Neural progenitor cell (in vitro differentiated cells): Measurements from ENCODE around the gene MTCL1. TPM values are rescaled to one million over a fixed set of nuclear protein-coding genes. Genes with fewer than 3 reads are reported as not detected.
A peak's percentile ranks its signal among the peaks of the same experiment; 100 is the strongest.

ENCODE experiments used
- DNase-seq: peaks from one replicate; pipeline ENCODE4 v3.0.0-alpha.2; 2016; ENCODE audit warnings: low spot score
- H2AFZ ChIP-seq: fragments of 200-600 bp; sonication (generic); replicated peaks from 2 replicates; pipeline ENCODE4 v1.6.1; 2016; ENCODE audit warnings: antibody characterized with exemption
- H3F3A ChIP-seq: fragments of 200-600 bp; sonication (generic); 2 replicates; pipeline ENCODE4 v1.6.1; 2016; ENCODE audit warnings: antibody characterized with exemption, low read depth
- H3K27ac ChIP-seq: fragments of 200-600 bp; sonication (generic); 2 replicates; pipeline ENCODE4 v1.5.1; 2016; ENCODE audit warnings: mild to moderate bottlenecking
- H3K27me3 ChIP-seq: fragments of 200-600 bp; sonication (generic); 2 replicates; pipeline ENCODE4 v1.6.1; 2016; ENCODE audit warnings: mild to moderate bottlenecking, moderate library complexity
- H3K36me3 ChIP-seq: fragments of 200-600 bp; sonication (generic); 2 replicates; pipeline ENCODE4 v1.5.1; 2016
- H3K4me1 ChIP-seq: fragments of 200-600 bp; sonication (generic); 2 replicates; pipeline ENCODE4 v1.6.1; 2016; ENCODE audit warnings: mixed run types
- H3K4me2 ChIP-seq: fragments of 200-600 bp; sonication (generic); 2 replicates; pipeline ENCODE4 v1.6.1; 2016
- H3K4me3 ChIP-seq: fragments of 200-600 bp; sonication (generic); 2 replicates; pipeline ENCODE4 v1.5.1; 2016
- H3K79me2 ChIP-seq: fragments of 200-600 bp; sonication (generic); 2 replicates; pipeline ENCODE4 v1.6.1; 2016; ENCODE audit warnings: low read depth
- H3K9ac ChIP-seq: fragments of 200-600 bp; sonication (generic); 2 replicates; pipeline ENCODE4 v1.6.1; 2016
- H3K9me3 ChIP-seq: fragments of 200-600 bp; sonication (generic); 2 replicates; pipeline ENCODE4 v1.5.1; 2016; ENCODE audit warnings: low read depth
- H4K20me1 ChIP-seq: fragments of 200-600 bp; sonication (generic); 2 replicates; pipeline ENCODE4 v1.6.1; 2016; ENCODE audit warnings: low read depth
- H3K27ac Mint-ChIP-seq: 3 replicates; pipeline ENCODE4 v1.8.0; 2021; ENCODE audit warnings: mixed read lengths
- H3K27me3 Mint-ChIP-seq: 2 replicates; pipeline ENCODE4 v1.8.0; 2022; ENCODE audit warnings: low read depth, mild to moderate bottlenecking, inconsistent platforms, moderate library complexity, mixed read lengths; ENCODE audit not compliant: insufficient read depth
- H3K36me3 Mint-ChIP-seq: 3 replicates; pipeline ENCODE4 v1.8.0; 2021; ENCODE audit warnings: mixed read lengths
- H3K4me1 Mint-ChIP-seq: 3 replicates; pipeline ENCODE4 v1.8.0; 2021; ENCODE audit warnings: mixed read lengths
- H3K4me3 Mint-ChIP-seq: 3 replicates; pipeline ENCODE4 v1.8.0; 2021; ENCODE audit warnings: mild to moderate bottlenecking, moderate library complexity, mixed read lengths
- H3K9me3 Mint-ChIP-seq: 3 replicates; pipeline ENCODE4 v1.8.0; 2020; ENCODE audit warnings: mixed read lengths
- CTCF ChIP-seq: fragments of 200-600 bp; sonication (generic); IDR thresholded peaks from 2 replicates; pipeline ENCODE4 v1.5.1; 2017; ENCODE audit warnings: antibody characterized with exemption, mild to moderate bottlenecking
- EZH2 ChIP-seq: fragments of 200-600 bp; sonication (generic); IDR thresholded peaks from 2 replicates; pipeline ENCODE4 v1.6.1; 2017; ENCODE audit warnings: antibody characterized with exemption, mild to moderate bottlenecking, moderate library complexity
- EZH2phosphoT487 ChIP-seq: fragments of 200-600 bp; sonication (generic); IDR thresholded peaks from 2 replicates; pipeline ENCODE4 v1.6.1; 2017; ENCODE audit warnings: antibody characterized with exemption
- total RNA-seq: library from RNA; depleted of rRNA; stranded (reverse); fragments of >200 nt; gene quantifications from 2 replicates; pipeline ENCODE4 v1.2.3, GENCODE V29; 2015; ENCODE audit warnings: low replicate concordance

MTCL1 gene
- total RNA-seq, 1 donor from 2014 or later = 36.9 TPM

DNA sequence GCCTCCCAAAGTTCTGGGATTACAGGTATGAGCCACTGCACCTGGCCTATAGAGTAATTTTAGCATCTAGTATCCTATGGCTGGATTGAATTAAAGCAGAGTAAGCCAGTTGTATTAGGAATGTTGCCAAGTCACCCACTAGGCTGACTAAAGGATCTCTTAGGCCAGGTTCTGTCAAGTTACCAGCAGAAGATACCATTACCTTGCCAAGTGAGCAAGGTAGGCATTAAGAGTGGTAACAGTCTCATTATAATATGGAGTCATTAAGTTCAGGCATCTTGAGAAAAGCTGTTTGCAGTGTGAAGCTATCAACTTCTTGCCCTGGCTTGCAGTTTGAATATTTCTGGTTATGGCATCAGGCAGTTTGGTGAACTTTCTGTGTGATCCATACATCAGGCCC lies 37.0 kb upstream of the MTCL1 start:
- no peaks in the 10 kb centered on the region for H3F3A ChIP-seq

DNA sequence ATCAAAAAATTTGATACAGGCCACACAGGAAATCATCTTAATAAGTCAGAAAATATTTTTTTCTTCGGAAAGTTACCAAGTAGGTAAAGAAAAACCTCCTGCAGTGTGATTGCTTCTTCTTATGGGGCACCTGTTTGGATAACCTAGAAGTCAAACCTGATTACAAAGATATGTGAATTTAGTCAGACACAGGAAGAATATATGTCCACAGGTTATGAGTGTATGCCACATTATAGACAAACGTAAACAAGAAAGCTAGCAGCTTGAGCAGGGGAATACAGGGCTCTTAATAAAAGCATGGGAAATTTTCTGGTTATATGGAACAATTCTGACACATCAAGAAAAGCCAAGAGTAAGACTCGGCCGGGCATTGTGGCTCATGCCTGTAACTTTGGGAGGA lies 35.8 kb upstream of the MTCL1 start:
- Mint-ChIP-seq H3K27ac (no peak overlapping the region), H3K4me3 (no peak overlapping the region)

More for the DNA sequence above, 37.0 kb upstream of the MTCL1 start:
- peaks cover 3% of the 10 kb centered on the region for H3K4me1 ChIP-seq
- Mint-ChIP-seq H3K27ac (no peak overlapping the region), H3K36me3 (no peaks in the 10 kb centered on the region), H3K4me3 (no peak overlapping the region), H3K4me1 (no peaks in the 10 kb centered on the region), H3K27me3 (peaks cover 1% of the 10 kb centered on the region), H3K9me3 (peaks cover 2% of the 10 kb centered on the region)
- no peak overlapping the region for H2AFZ ChIP-seq
- H4K20me1 ChIP-seq = no peaks in the 10 kb centered on the region
- H3K27ac ChIP-seq = no peak overlapping the region
- no peaks in the 10 kb centered on the region for H3K27me3 ChIP-seq
- no peak overlapping the region for H3K9ac ChIP-seq
- H3K79me2 ChIP-seq = no peaks in the 10 kb centered on the region
- H3K4me3 ChIP-seq = no peak overlapping the region
- no peak for DNase-seq
- no peak for TF ChIP-seq EZH2
- no peaks in the 10 kb centered on the region for H3K36me3 ChIP-seq
- H3K4me2 ChIP-seq = no peak overlapping the region
- no peaks in the 10 kb centered on the region for H3K9me3 ChIP-seq

GRCh38 chr18:8673256-8674209 lies 31.8 kb upstream of the MTCL1 start:
- H3K4me1 Mint-ChIP-seq = no peaks in the 10 kb centered on the region

More for the DNA sequence above, 35.8 kb upstream of the MTCL1 start:
- Histone ChIP-seq H3K9me3 (no peaks in the 10 kb centered on the region), H3K79me2 (no peaks in the 10 kb centered on the region), H3K36me3 (no peaks in the 10 kb centered on the region), H3K4me1 (no peaks in the 10 kb centered on the region), H3K9ac (no peak overlapping the region), H4K20me1 (no peaks in the 10 kb centered on the region), H3K4me3 (no peak overlapping the region), H3K4me2 (no peak overlapping the region), H3K27me3 (no peaks in the 10 kb centered on the region), H2AFZ (no peak overlapping the region), H3F3A (no peaks in the 10 kb centered on the region), H3K27ac (no peak overlapping the region)
- Mint-ChIP-seq H3K4me1 (no peaks in the 10 kb centered on the region), H3K27me3 (peaks cover 2% of the 10 kb centered on the region), H3K36me3 (no peaks in the 10 kb centered on the region), H3K9me3 (no peaks in the 10 kb centered on the region)
- TF ChIP-seq EZH2 = no peak
- TF ChIP-seq CTCF = no peak
- TF ChIP-seq EZH2phosphoT487 = no peak
- no peak for DNase-seq

More at GRCh38 chr18:8673256-8674209, 31.8 kb upstream of the MTCL1 start:
- H3K9ac ChIP-seq = no peak overlapping the region
- no peak overlapping the region for H3K27ac Mint-ChIP-seq
- no peaks in the 10 kb centered on the region for H3K4me1 ChIP-seq
- H3K9me3 ChIP-seq = no peaks in the 10 kb centered on the region
- H3K27ac ChIP-seq = no peak overlapping the region
- H3K79me2 ChIP-seq = no peaks in the 10 kb centered on the region
- no peaks in the 10 kb centered on the region for H3K36me3 ChIP-seq
- no peak overlapping the region for H3K4me3 ChIP-seq
- H3K4me2 ChIP-seq = no peak overlapping the region
- H3K4me3 Mint-ChIP-seq = no peak overlapping the region
- H3F3A ChIP-seq = no peaks in the 10 kb centered on the region
- DNase-seq = no peak
- H4K20me1 ChIP-seq = no peaks in the 10 kb centered on the region
- H3K27me3 ChIP-seq = no peaks in the 10 kb centered on the region
- TF ChIP-seq EZH2phosphoT487 = no peak
- no peak for TF ChIP-seq CTCF
- TF ChIP-seq EZH2 = no peak
- no peaks in the 10 kb centered on the region for H3K9me3 Mint-ChIP-seq
- H3K36me3 Mint-ChIP-seq = no peaks in the 10 kb centered on the region
- peaks cover 2% of the 10 kb centered on the region for H3K27me3 Mint-ChIP-seq
- peak overlapping the region; percentile 45 for H2AFZ ChIP-seq
